Naive thymus-derived CD4-positive, alpha-beta T cell (primary cell): Measurements from ENCODE around the gene CSN1S1. TPM values are rescaled to one million over a fixed set of nuclear protein-coding genes. Genes with fewer than 3 reads are reported as not detected.

ENCODE experiments used
- ATAC-seq: fragments of 150-1000 bp; cut with Tn5 transposase; 2 replicates; pipeline ENCODE4 v1.10.0; 2021; ENCODE audit warnings: mild to moderate bottlenecking, moderate library complexity
- CTCF ChIA-PET: fragments of 350-600 bp; sonication (Branson Sonifier 250); formaldehyde crosslinking; loops from one replicate; lab custom pipeline; 2021; ENCODE audit warnings: antibody characterized with exemption; lab: Charles Lee
- POLR2A ChIA-PET: fragments of 350-600 bp; sonication (Branson Sonifier 250); formaldehyde crosslinking; loops from one replicate; lab custom pipeline; 2021; ENCODE audit warnings: antibody characterized with exemption, inconsistent platforms; lab: Charles Lee
- DNase-seq, 9 donors: peaks; one replicate each; pipeline versions ENCODE4 v3.0.0 to v3.0.0-alpha.2; 2020 to 2022; ENCODE audit warnings: mixed read lengths in 1 of 9
- H3K27ac ChIP-seq: one replicate; pipeline ENCODE4 v1.7.0; 2013; ENCODE audit warnings: mild to moderate bottlenecking, low read depth, low read length, moderate library complexity
- H3K27me3 ChIP-seq, 2 donors: one replicate each; pipeline ENCODE4 v1.7.0; 2013; ENCODE audit warnings: low read length in 2 of 2, mild to moderate bottlenecking in 2 of 2, moderate library complexity in 2 of 2; ENCODE audit not compliant: control insufficient read depth in 2 of 2, insufficient read depth in 2 of 2
- H3K36me3 ChIP-seq, 3 experiments: 1 replicate in 2 of 3; 2 replicates in 1 of 3; pipeline ENCODE4 v1.7.0; 2013; ENCODE audit warnings: low read length in 3 of 3, mild to moderate bottlenecking in 3 of 3, moderate library complexity in 1 of 3; ENCODE audit not compliant: insufficient read depth in 3 of 3, control insufficient read depth in 2 of 3
- H3K4me1 ChIP-seq, 2 donors: one replicate each; pipeline ENCODE4 v1.7.0; 2013; ENCODE audit warnings: low read length in 2 of 2, mild to moderate bottlenecking in 2 of 2, moderate library complexity in 1 of 2; ENCODE audit not compliant: control insufficient read depth in 2 of 2, insufficient read depth in 2 of 2
- H3K4me3 ChIP-seq: 2 replicates; pipeline ENCODE4 v1.7.0; 2013; ENCODE audit warnings: mild to moderate bottlenecking, low read length
- H3K9me3 ChIP-seq, 3 experiments: 1 replicate in 2 of 3; 2 replicates in 1 of 3; pipeline ENCODE4 v1.7.0; 2013; ENCODE audit warnings: low read length in 3 of 3; ENCODE audit not compliant: control insufficient read depth in 2 of 3
- H3K27ac Mint-ChIP-seq, 9 donors: one replicate each; pipeline ENCODE4 v1.8.0; 2020 to 2022; ENCODE audit warnings: mixed read lengths in 9 of 9, mild to moderate bottlenecking in 8 of 9, moderate library complexity in 5 of 9, inconsistent platforms in 2 of 9
- H3K27me3 Mint-ChIP-seq, 5 donors: one replicate each; pipeline ENCODE4 v1.8.0; 2021 to 2022; ENCODE audit warnings: mixed read lengths in 5 of 5, mild to moderate bottlenecking in 1 of 5
- H3K36me3 Mint-ChIP-seq, 5 donors: one replicate each; pipeline ENCODE4 v1.8.0; 2020 to 2022; ENCODE audit warnings: mixed read lengths in 5 of 5, mild to moderate bottlenecking in 3 of 5, inconsistent platforms in 1 of 5
- H3K4me1 Mint-ChIP-seq, 7 donors: one replicate each; pipeline ENCODE4 v1.8.0; 2020 to 2022; ENCODE audit warnings: mixed read lengths in 7 of 7, mild to moderate bottlenecking in 3 of 7, inconsistent platforms in 1 of 7
- H3K4me3 Mint-ChIP-seq, 10 donors: one replicate each; pipeline ENCODE4 v1.8.0; 2020 to 2022; ENCODE audit warnings: mild to moderate bottlenecking in 10 of 10, mixed read lengths in 10 of 10, moderate library complexity in 6 of 10, inconsistent platforms in 2 of 10
- H3K9me3 Mint-ChIP-seq, 11 donors: one replicate each; pipeline ENCODE4 v1.8.0; 2020 to 2022; ENCODE audit warnings: mixed read lengths in 11 of 11, mild to moderate bottlenecking in 4 of 11, inconsistent platforms in 1 of 11, moderate library complexity in 1 of 11
- intact Hi-C, 2 donors: fragments of 100-400 bp; cut with micrococcal nuclease; formaldehyde crosslinking; loops; one replicate each; pipeline ENCODE4 v1.15.1; 2023
- polyA plus RNA-seq, 2 donors: library from polyadenylated mRNA; unstranded; fragments of 300-500 nt; fragmentation: Illumina TruSeq; gene quantifications; one replicate each; pipeline ENCODE4 v1.2.3, GENCODE V29; 2021
- total RNA-seq, 6 experiments: library from RNA in 5 of 6; stranded (reverse) in 5 of 6; gene quantifications; 1 replicate in 5 of 6; 2 replicates in 1 of 6; pipeline ENCODE4 v1.2.3 and lab custom pipeline; 2021 to 2026

Gene CSN1S1, protein sequence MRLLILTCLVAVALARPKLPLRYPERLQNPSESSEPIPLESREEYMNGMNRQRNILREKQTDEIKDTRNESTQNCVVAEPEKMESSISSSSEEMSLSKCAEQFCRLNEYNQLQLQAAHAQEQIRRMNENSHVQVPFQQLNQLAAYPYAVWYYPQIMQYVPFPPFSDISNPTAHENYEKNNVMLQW
- total RNA-seq (not detected), polyA plus RNA-seq (not detected), total RNA-seq (lab: John Stamatoyannopoulos, UW) (not detected)

DNA sequence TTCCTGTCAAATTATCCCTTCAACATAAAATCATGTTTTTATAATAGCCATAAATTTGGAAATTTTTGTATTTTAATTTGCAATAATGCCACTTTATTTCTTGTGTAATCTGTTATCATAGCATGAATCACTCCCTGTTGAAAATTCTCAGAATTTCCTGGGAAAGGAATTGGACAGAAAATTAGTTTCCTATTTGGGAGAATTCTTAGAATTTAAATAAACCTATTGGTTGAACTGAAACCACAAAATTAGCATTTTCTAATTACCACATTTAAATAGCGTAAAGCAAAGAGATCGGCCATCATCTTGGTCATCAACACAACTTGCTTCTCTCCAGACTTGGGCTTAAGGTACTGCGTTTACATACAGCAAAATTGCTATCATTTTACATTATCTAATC, at the start of gene CSN1S1:
CSN1S1 (plus strand) TSS at position 301 of the 400 bp plus-strand sequence. CDS start 1,488 bp downstream, outside the sequence.
- Mint-ChIP-seq H3K36me3 (no peaks in the 10 kb centered on the region), H3K27ac (no peak within 1 kb of the TSS), H3K4me3 (no peak within 1 kb of the TSS), H3K27me3 (peaks cover 0 to 3% (median 0%) of the 10 kb centered on the region in 5 donors), H3K9me3 (no peaks in the 10 kb centered on the region), H3K4me1 (no peaks in the 10 kb centered on the region)
- no peaks in the 10 kb centered on the region for H3K36me3 ChIP-seq
- DNase-seq (no peak), ATAC-seq (no peak)
- ChIA-PET CTCF (no interaction called here), POLR2A (no interaction called here)
- H3K27ac ChIP-seq, result no peak within 1 kb of the TSS
- no peaks in the 10 kb centered on the region for H3K9me3 ChIP-seq
- intact Hi-C loops, result no loop called here
- no peak within 1 kb of the TSS for H3K4me3 ChIP-seq
- H3K27me3 ChIP-seq, result no peaks in the 10 kb centered on the region
- no peaks in the 10 kb centered on the region for H3K4me1 ChIP-seq

DNA sequence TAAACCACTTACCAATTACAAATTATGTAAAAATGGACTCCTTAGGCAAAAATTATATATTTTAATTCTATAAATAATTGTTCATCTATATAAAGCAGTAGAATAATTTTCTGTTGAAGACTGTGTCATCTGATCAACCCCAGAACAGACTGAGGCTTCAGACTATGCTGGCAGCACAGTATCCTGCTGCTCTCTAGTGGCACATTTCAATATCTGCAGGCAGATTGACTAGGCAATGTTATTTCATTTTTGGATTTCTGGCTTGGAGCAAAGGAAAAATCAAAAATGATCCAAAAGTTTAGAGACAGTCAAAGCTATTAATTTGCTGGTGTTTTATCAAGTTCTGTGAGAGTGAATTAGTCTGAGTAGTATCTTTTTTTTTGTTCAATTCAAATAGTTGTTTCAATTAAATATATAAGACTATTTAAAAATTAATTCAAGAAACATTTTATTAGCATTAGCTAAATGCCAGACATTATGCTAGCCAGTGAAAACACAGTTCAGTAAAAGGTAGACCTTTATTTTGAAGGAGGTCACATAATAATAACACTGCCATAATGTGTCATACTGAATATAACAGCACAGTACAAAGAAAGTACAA, 49.6 kb upstream of the CSN1S1 start:
- POLR2A ChIA-PET, result interaction anchor here (1.1 kb wide), 2 partner anchors 121 to 122 kb away, joined by 3 to 5 read pairs; partner anchors contain the start of gene SULT1B1
- Mint-ChIP-seq H3K4me1 (no peaks in the 10 kb centered on the region), H3K9me3 (peaks cover 0 to 6% (median 0%) of the 10 kb centered on the region in 11 donors), H3K36me3 (peaks cover 0 to 4% (median 0%) of the 10 kb centered on the region in 5 donors), H3K27me3 (peaks cover 0 to 8% (median 6%) of the 10 kb centered on the region in 5 donors), H3K4me3 (no peak overlapping the region), H3K27ac (no peak overlapping the region)
- Histone ChIP-seq H3K36me3 (no peaks in the 10 kb centered on the region), H3K9me3 (no peaks in the 10 kb centered on the region), H3K27ac (no peak overlapping the region), H3K4me1 (no peaks in the 10 kb centered on the region), H3K4me3 (no peak overlapping the region), H3K27me3 (no peaks in the 10 kb centered on the region)
- CTCF ChIA-PET, result interaction anchor here (0.7 to 4.4 kb wide), 17 partner anchors 12 to 1008 kb away, joined by 3 to 31 read pairs (median 5); no protein-coding TSS in a partner anchor
- DNase-seq (peak in 7 of 9 donors; percentile 25 to 62 (median 48)), ATAC-seq (peak; percentile 90)
- intact Hi-C loops, result loop anchor here (1.0 to 10.0 kb wide), 8 partner anchors 58 to 1609 kb away; partner anchors contain the start of gene SULT1B1 (in 1 of the 2)

- H3K9me3 Mint-ChIP-seq, result peaks cover 0 to 6% (median 0%) of the 10 kb centered on the region in 11 donors
- CTCF ChIA-PET, result interaction anchor here (1.3 to 4.4 kb wide), 3 partner anchors 58 to 192 kb away, joined by 5 to 31 read pairs (median 16); no protein-coding TSS in a partner anchor
Observed at GRCh38 chr4:69882150-69882549, 48.7 kb upstream of the CSN1S1 start.

GRCh38 chr4:69888336-69888735, 42.5 kb upstream of the CSN1S1 start:
- H3K4me3 ChIP-seq, result no peak overlapping the region
- DNase-seq (no peak), ATAC-seq (peak; percentile 20)
- no peak overlapping the region for H3K27ac Mint-ChIP-seq
- H3K9me3 Mint-ChIP-seq, result peaks cover 0 to 6% (median 0%) of the 10 kb centered on the region in 11 donors
- H3K9me3 ChIP-seq, result no peaks in the 10 kb centered on the region
- ChIA-PET POLR2A (no interaction called here), CTCF (no interaction called here)
- H3K4me1 ChIP-seq, result no peaks in the 10 kb centered on the region
- no peak overlapping the region for H3K27ac ChIP-seq
- H3K4me1 Mint-ChIP-seq, result peaks cover 0 to 5% (median 3%) of the 10 kb centered on the region in 7 donors
- no peaks in the 10 kb centered on the region for H3K27me3 ChIP-seq
- no peak overlapping the region for H3K4me3 Mint-ChIP-seq
- H3K36me3 Mint-ChIP-seq, result peaks cover 0 to 4% (median 0%) of the 10 kb centered on the region in 5 donors
- H3K36me3 ChIP-seq, result no peaks in the 10 kb centered on the region
- peaks cover 0 to 15% (median 6%) of the 10 kb centered on the region in 5 donors for H3K27me3 Mint-ChIP-seq
- intact Hi-C loops, result loop anchor here in 1 of 2 donors (10.0 kb wide), 1 partner anchor 296 kb away; no protein-coding TSS in a partner anchor

More at GRCh38 chr4:69882150-69882549, 48.7 kb upstream of the CSN1S1 start:
- no peak for DNase-seq
- peaks cover 0 to 4% (median 0%) of the 10 kb centered on the region in 5 donors for H3K36me3 Mint-ChIP-seq
- intact Hi-C loops, result loop anchor here (5.0 to 10.0 kb wide), 3 partner anchors 120 to 1610 kb away; partner anchors contain the start of gene SULT1B1 (in 1 of the 2)
- Histone ChIP-seq H3K27ac (no peak overlapping the region), H3K36me3 (no peaks in the 10 kb centered on the region), H3K4me3 (no peak overlapping the region), H3K4me1 (no peaks in the 10 kb centered on the region), H3K27me3 (no peaks in the 10 kb centered on the region), H3K9me3 (no peaks in the 10 kb centered on the region)
- no peak for ATAC-seq
- no peak overlapping the region for H3K27ac Mint-ChIP-seq
- no peak overlapping the region for H3K4me3 Mint-ChIP-seq
- peaks cover 0 to 8% (median 6%) of the 10 kb centered on the region in 5 donors for H3K27me3 Mint-ChIP-seq
- no peaks in the 10 kb centered on the region for H3K4me1 Mint-ChIP-seq
- POLR2A ChIA-PET, result interaction anchor here (1.1 kb wide), 1 partner anchor 123 kb away, joined by 3 read pairs; no protein-coding TSS in a partner anchor

GRCh38 chr4:69894186-69894585, 36.7 kb upstream of the CSN1S1 start:
- no peak for ATAC-seq

DNA sequence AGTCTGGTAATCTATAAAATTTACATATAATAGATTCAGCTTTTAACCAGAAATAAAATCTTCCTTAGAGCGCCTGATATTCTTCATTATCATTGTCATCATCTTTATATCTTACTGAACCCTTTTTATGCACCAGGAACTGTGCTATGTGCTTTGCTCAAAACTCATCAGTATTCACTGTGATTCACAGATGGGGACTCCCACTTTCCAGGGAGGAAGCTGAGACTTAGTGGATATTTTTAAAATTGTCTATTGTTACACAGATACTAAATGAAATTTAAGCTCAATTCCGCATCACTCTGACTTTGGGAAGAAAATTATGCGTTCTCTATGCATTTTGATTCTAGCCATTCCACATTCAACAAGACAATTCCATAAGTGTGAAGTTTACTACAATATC, 36.1 kb upstream of the CSN1S1 start:
- ATAC-seq, result no peak
- H3K4me1 Mint-ChIP-seq, result no peaks in the 10 kb centered on the region
- H3K4me1 ChIP-seq, result no peaks in the 10 kb centered on the region
- POLR2A ChIA-PET, result no interaction called here
- no peaks in the 10 kb centered on the region for H3K36me3 ChIP-seq
- H3K9me3 ChIP-seq, result no peaks in the 10 kb centered on the region
- CTCF ChIA-PET, result interaction anchor here (0.5 to 1.1 kb wide), 2 partner anchors 14 to 1176 kb away, joined by 3 to 8 read pairs; no protein-coding TSS in a partner anchor
- no peaks in the 10 kb centered on the region for H3K27me3 ChIP-seq
- H3K36me3 Mint-ChIP-seq, result no peaks in the 10 kb centered on the region
- H3K27me3 Mint-ChIP-seq, result peaks cover 0 to 40% (median 22%) of the 10 kb centered on the region in 5 donors
- DNase-seq, result no peak
- H3K9me3 Mint-ChIP-seq, result no peaks in the 10 kb centered on the region
- H3K4me3 ChIP-seq, result no peak overlapping the region
- no peak overlapping the region for H3K4me3 Mint-ChIP-seq
- H3K27ac ChIP-seq, result no peak overlapping the region
- H3K27ac Mint-ChIP-seq, result no peak overlapping the region
- intact Hi-C loops, result no loop called here

More at GRCh38 chr4:69894186-69894585, 36.7 kb upstream of the CSN1S1 start:
- Histone ChIP-seq H3K4me3 (no peak overlapping the region), H3K9me3 (no peaks in the 10 kb centered on the region), H3K27ac (no peak overlapping the region), H3K36me3 (no peaks in the 10 kb centered on the region), H3K4me1 (no peaks in the 10 kb centered on the region), H3K27me3 (no peaks in the 10 kb centered on the region)
- ChIA-PET POLR2A (no interaction called here), CTCF (interaction anchor here (0.5 to 1.1 kb wide), 2 partner anchors 14 to 1176 kb away, joined by 3 to 8 read pairs; no protein-coding TSS in a partner anchor)
- Mint-ChIP-seq H3K36me3 (no peaks in the 10 kb centered on the region), H3K4me1 (no peaks in the 10 kb centered on the region), H3K4me3 (no peak overlapping the region), H3K9me3 (no peaks in the 10 kb centered on the region), H3K27me3 (peaks cover 0 to 39% (median 20%) of the 10 kb centered on the region in 5 donors), H3K27ac (no peak overlapping the region)
- intact Hi-C loops, result no loop called here
- no peak for DNase-seq
